Measurements from ENCODE around the gene MAFG. TPM values are rescaled to one million over a fixed set of nuclear protein-coding genes. Genes with fewer than 3 reads are reported as not detected.
A peak's percentile ranks its signal among the peaks of the same experiment; 100 is the strongest.

The MAFG gene
- total and polyA plus RNA-seq, 9 of the 15 experiments (the other 6 are each of a cell fraction or from before 2014, with no cell fraction given), result 1.1 to 58.1 (median 24.9) TPM

- peak; percentile 72; the same call in 1 of the 2 replicates for TF ChIP-seq DMBX1 (CRISPR knock-in tag; IDR thresholded peaks at IDR 0.05; ENCODE audit: borderline replicate concordance)
- no peak for TF ChIP-seq SPI1 (IDR thresholded peaks at IDR 0.05; ENCODE audit: borderline replicate concordance, low read depth, low read length)
- TF ChIP-seq MNT (conservative IDR thresholded peaks at IDR 0.05), result 0 out of 4 replicates have a peak, but pooled peaks of 1 of the 2 experiments have one; percentile 6
- peak; percentile 38 for TF ChIP-seq SAP30 (IDR thresholded peaks at IDR 0.05; ENCODE audit: borderline replicate concordance, insufficient read depth, low read depth, low read length, poor library complexity, severe bottlenecking)
- peak; percentile 78; the same call in 1 of the 2 replicates for TF ChIP-seq HNRNPL (IDR thresholded peaks at IDR 0.05; ENCODE audit: low read depth, low read length)
- peak; percentile 88 to 90 for TF ChIP-seq NRF1 (conservative IDR thresholded peaks at IDR 0.05 in 1 of 2, IDR thresholded peaks at IDR 0.05 in 1 of 2)
- TF ChIP-seq GABPB1 (CRISPR knock-in tag; IDR thresholded peaks at IDR 0.05), result no peak
- peak; percentile 92 to 95 for TF ChIP-seq E2F6 (IDR thresholded peaks at IDR 0.05; ENCODE audit: borderline replicate concordance in 1 of 2, extremely low read depth in 1 of 2, insufficient read depth in 1 of 2, insufficient read length in 1 of 2, low read depth in 1 of 2, low read length in 1 of 2, poor library complexity in 1 of 2, severe bottlenecking in 1 of 2)
- TF ChIP-seq MYC (IDR thresholded peaks at IDR 0.05; ENCODE audit: low read depth, low read length), result peak; percentile 52; the same call in 1 of the 2 replicates
- TF ChIP-seq MYC (CRISPR knock-in tag; IDR thresholded peaks at IDR 0.05; ENCODE audit: borderline replicate concordance, low read depth), result no peak
- no peak for TF ChIP-seq MCM2 (IDR thresholded peaks at IDR 0.05; ENCODE audit: low read depth)
- peak in 1 of 2 experiments; percentile 22; a peak in 1 of 3 replicates for TF ChIP-seq CBX3 (IDR thresholded peaks at IDR 0.05; ENCODE audit: borderline replicate concordance in 1 of 2, low read length in 2 of 2)
- no peak for TF ChIP-seq ZNF75A (CRISPR knock-in tag; IDR thresholded peaks at IDR 0.05)
- no peak for TF ChIP-seq SMARCE1 (IDR thresholded peaks at IDR 0.05)
- peak; percentile 60 for TF ChIP-seq DACH1 (IDR thresholded peaks at IDR 0.05; ENCODE audit: partially characterized antibody)
- peak; percentile 87 for TF ChIP-seq CREM (IDR thresholded peaks at IDR 0.05; ENCODE audit: low read depth)
- no peak for TF ChIP-seq RCOR1 (IDR thresholded peaks at IDR 0.05; ENCODE audit: borderline replicate concordance in 1 of 2, low read depth in 2 of 2, low read length in 2 of 2)
- TF ChIP-seq ZBTB2 (IDR thresholded peaks at IDR 0.05), result peak; percentile 76
- 0 out of 2 replicates have a peak, but pooled peaks have one; percentile 2 for TF ChIP-seq MBD1 (CRISPR knock-in tag; IDR thresholded peaks at IDR 0.05)
Measured at GRCh38 chr17:81922566-81923301, 4.8 kb downstream of the MAFG start (continued).
